ENCODE measurements around the gene PXK.

PXK gene

GRCh38 chr3:58351920-58352319 is 19.2 kb downstream of the PXK start:
- H3K4me1 ChIP-seq (ENCODE audit: control insufficient read depth, low read depth, low read length): peaks cover 6% of the 10 kb centered on the region
- H3K27ac ChIP-seq (ENCODE audit: low read length): no peak overlapping the region
- H3K36me3 ChIP-seq (ENCODE audit: control insufficient read depth, low read depth, low read length): no peaks in the 10 kb centered on the region
- H3K27me3 ChIP-seq (ENCODE audit: control insufficient read depth, insufficient read depth, low read length): no peaks in the 10 kb centered on the region
- no peak overlapping the region for H3K4me3 ChIP-seq (ENCODE audit: low read length)
- H3K9ac ChIP-seq (ENCODE audit: low read length): no peak overlapping the region
- no peaks in the 10 kb centered on the region for H3K9me3 ChIP-seq (ENCODE audit: control insufficient read depth, low read depth, low read length)

- H3K4me1 ChIP-seq (ENCODE audit: control insufficient read depth, low read depth, low read length): peaks cover 6% of the 10 kb centered on the region
- H3K27me3 ChIP-seq (ENCODE audit: control insufficient read depth, insufficient read depth, low read length): no peaks in the 10 kb centered on the region
- H3K27ac ChIP-seq (ENCODE audit: low read length): no peak overlapping the region
- H3K36me3 ChIP-seq (ENCODE audit: control insufficient read depth, low read depth, low read length): no peaks in the 10 kb centered on the region
- H3K9me3 ChIP-seq (ENCODE audit: control insufficient read depth, low read depth, low read length): no peaks in the 10 kb centered on the region
- H3K9ac ChIP-seq (ENCODE audit: low read length): no peak overlapping the region
- H3K4me3 ChIP-seq (ENCODE audit: low read length): no peak overlapping the region
These were observed 19.9 kb downstream of the PXK start for GRCh38 chr3:58352626-58353025.

GRCh38 chr3:58353722-58354553 is 21.2 kb downstream of the PXK start:
- Histone ChIP-seq H3K9ac (ENCODE audit: low read length) (no peak overlapping the region), H3K4me1 (ENCODE audit: control insufficient read depth, low read depth, low read length) (peaks cover 6% of the 10 kb centered on the region), H3K27ac (ENCODE audit: low read length) (no peak overlapping the region), H3K36me3 (ENCODE audit: control insufficient read depth, low read depth, low read length) (no peaks in the 10 kb centered on the region), H3K9me3 (ENCODE audit: control insufficient read depth, low read depth, low read length) (no peaks in the 10 kb centered on the region), H3K4me3 (ENCODE audit: low read length) (no peak overlapping the region), H3K27me3 (ENCODE audit: control insufficient read depth, insufficient read depth, low read length) (no peaks in the 10 kb centered on the region)

- Histone ChIP-seq H3K4me3 (ENCODE audit: low read length) (no peak overlapping the region), H3K27me3 (ENCODE audit: control insufficient read depth, insufficient read depth, low read length) (no peaks in the 10 kb centered on the region), H3K9me3 (ENCODE audit: control insufficient read depth, low read depth, low read length) (no peaks in the 10 kb centered on the region), H3K36me3 (ENCODE audit: control insufficient read depth, low read depth, low read length) (no peaks in the 10 kb centered on the region), H3K4me1 (ENCODE audit: control insufficient read depth, low read depth, low read length) (peaks cover 6% of the 10 kb centered on the region), H3K27ac (ENCODE audit: low read length) (no peak overlapping the region), H3K9ac (ENCODE audit: low read length) (no peak overlapping the region)
These were observed 22.5 kb downstream of the PXK start for GRCh38 chr3:58355179-58355578.

- H3K9ac ChIP-seq (ENCODE audit: low read length): no peak overlapping the region
- H3K4me1 ChIP-seq (ENCODE audit: control insufficient read depth, low read depth, low read length): peaks cover 6% of the 10 kb centered on the region
- no peak overlapping the region for H3K4me3 ChIP-seq (ENCODE audit: low read length)
- no peaks in the 10 kb centered on the region for H3K27me3 ChIP-seq (ENCODE audit: control insufficient read depth, insufficient read depth, low read length)
- no peaks in the 10 kb centered on the region for H3K9me3 ChIP-seq (ENCODE audit: control insufficient read depth, low read depth, low read length)
- H3K36me3 ChIP-seq (ENCODE audit: control insufficient read depth, low read depth, low read length): no peaks in the 10 kb centered on the region
- no peak overlapping the region for H3K27ac ChIP-seq (ENCODE audit: low read length)
These were observed 23.4 kb downstream of the PXK start for GRCh38 chr3:58356054-58356453.

- no peaks in the 10 kb centered on the region for H3K4me1 ChIP-seq (ENCODE audit: control insufficient read depth, low read depth, low read length)
- no peaks in the 10 kb centered on the region for H3K27me3 ChIP-seq (ENCODE audit: control insufficient read depth, insufficient read depth, low read length)
- no peak overlapping the region for H3K4me3 ChIP-seq (ENCODE audit: low read length)
- no peak overlapping the region for H3K9ac ChIP-seq (ENCODE audit: low read length)
- no peaks in the 10 kb centered on the region for H3K9me3 ChIP-seq (ENCODE audit: control insufficient read depth, low read depth, low read length)
- no peak overlapping the region for H3K27ac ChIP-seq (ENCODE audit: low read length)
- H3K36me3 ChIP-seq (ENCODE audit: control insufficient read depth, low read depth, low read length): no peaks in the 10 kb centered on the region
These were observed 24.7 kb downstream of the PXK start for GRCh38 chr3:58357402-58357801.

GRCh38 chr3:58358092-58358491 is 25.4 kb downstream of the PXK start:
- Histone ChIP-seq H3K4me1 (ENCODE audit: control insufficient read depth, low read depth, low read length) (no peaks in the 10 kb centered on the region), H3K27ac (ENCODE audit: low read length) (no peak overlapping the region), H3K36me3 (ENCODE audit: control insufficient read depth, low read depth, low read length) (no peaks in the 10 kb centered on the region)

GRCh38 chr3:58358808-58359207 is 26.1 kb downstream of the PXK start:
- Histone ChIP-seq H3K4me3 (ENCODE audit: low read length) (no peak overlapping the region), H3K27me3 (ENCODE audit: control insufficient read depth, insufficient read depth, low read length) (no peaks in the 10 kb centered on the region), H3K36me3 (ENCODE audit: control insufficient read depth, low read depth, low read length) (no peaks in the 10 kb centered on the region), H3K9ac (ENCODE audit: low read length) (no peak overlapping the region), H3K27ac (ENCODE audit: low read length) (no peak overlapping the region), H3K9me3 (ENCODE audit: control insufficient read depth, low read depth, low read length) (no peaks in the 10 kb centered on the region), H3K4me1 (ENCODE audit: control insufficient read depth, low read depth, low read length) (no peaks in the 10 kb centered on the region)

More at GRCh38 chr3:58358092-58358491, 25.4 kb downstream of the PXK start:
- Histone ChIP-seq H3K9me3 (ENCODE audit: control insufficient read depth, low read depth, low read length) (no peaks in the 10 kb centered on the region), H3K4me3 (ENCODE audit: low read length) (no peak overlapping the region), H3K9ac (ENCODE audit: low read length) (no peak overlapping the region), H3K27me3 (ENCODE audit: control insufficient read depth, insufficient read depth, low read length) (no peaks in the 10 kb centered on the region)

GRCh38 chr3:58359621-58360020 is 26.9 kb downstream of the PXK start:
- no peaks in the 10 kb centered on the region for H3K4me1 ChIP-seq (ENCODE audit: control insufficient read depth, low read depth, low read length)

GRCh38 chr3:58361866-58362265 is 29.2 kb downstream of the PXK start:
- Histone ChIP-seq H3K9me3 (ENCODE audit: control insufficient read depth, low read depth, low read length) (no peaks in the 10 kb centered on the region), H3K9ac (ENCODE audit: low read length) (no peak overlapping the region), H3K27me3 (ENCODE audit: control insufficient read depth, insufficient read depth, low read length) (no peaks in the 10 kb centered on the region), H3K27ac (ENCODE audit: low read length) (no peak overlapping the region), H3K4me3 (ENCODE audit: low read length) (no peak overlapping the region), H3K4me1 (ENCODE audit: control insufficient read depth, low read depth, low read length) (peaks cover 5% of the 10 kb centered on the region), H3K36me3 (ENCODE audit: control insufficient read depth, low read depth, low read length) (no peaks in the 10 kb centered on the region)

More at GRCh38 chr3:58359621-58360020, 26.9 kb downstream of the PXK start:
- Histone ChIP-seq H3K36me3 (ENCODE audit: control insufficient read depth, low read depth, low read length) (no peaks in the 10 kb centered on the region), H3K9me3 (ENCODE audit: control insufficient read depth, low read depth, low read length) (no peaks in the 10 kb centered on the region), H3K9ac (ENCODE audit: low read length) (no peak overlapping the region), H3K27me3 (ENCODE audit: control insufficient read depth, insufficient read depth, low read length) (no peaks in the 10 kb centered on the region), H3K4me3 (ENCODE audit: low read length) (no peak overlapping the region), H3K27ac (ENCODE audit: low read length) (no peak overlapping the region)

GRCh38 chr3:58366699-58367098 is 34.0 kb downstream of the PXK start:
- peaks cover 5% of the 10 kb centered on the region for H3K4me1 ChIP-seq (ENCODE audit: control insufficient read depth, low read depth, low read length)
- H3K36me3 ChIP-seq (ENCODE audit: control insufficient read depth, low read depth, low read length): no peaks in the 10 kb centered on the region
- no peak overlapping the region for H3K27ac ChIP-seq (ENCODE audit: low read length)
- H3K9ac ChIP-seq (ENCODE audit: low read length): no peak overlapping the region
- H3K27me3 ChIP-seq (ENCODE audit: control insufficient read depth, insufficient read depth, low read length): no peaks in the 10 kb centered on the region
- no peak overlapping the region for H3K4me3 ChIP-seq (ENCODE audit: low read length)
- no peaks in the 10 kb centered on the region for H3K9me3 ChIP-seq (ENCODE audit: control insufficient read depth, low read depth, low read length)

- no peaks in the 10 kb centered on the region for H3K9me3 ChIP-seq (ENCODE audit: control insufficient read depth, low read depth, low read length)
- H3K27me3 ChIP-seq (ENCODE audit: control insufficient read depth, insufficient read depth, low read length): no peaks in the 10 kb centered on the region
- no peak overlapping the region for H3K27ac ChIP-seq (ENCODE audit: low read length)
- H3K4me1 ChIP-seq (ENCODE audit: control insufficient read depth, low read depth, low read length): peaks cover 5% of the 10 kb centered on the region
- no peaks in the 10 kb centered on the region for H3K36me3 ChIP-seq (ENCODE audit: control insufficient read depth, low read depth, low read length)
- no peak overlapping the region for H3K4me3 ChIP-seq (ENCODE audit: low read length)
- H3K9ac ChIP-seq (ENCODE audit: low read length): no peak overlapping the region
These were observed 36.3 kb downstream of the PXK start for GRCh38 chr3:58369038-58369437.
